Measurements from ENCODE around the gene BLTP2.

Gene BLTP2

DNA sequence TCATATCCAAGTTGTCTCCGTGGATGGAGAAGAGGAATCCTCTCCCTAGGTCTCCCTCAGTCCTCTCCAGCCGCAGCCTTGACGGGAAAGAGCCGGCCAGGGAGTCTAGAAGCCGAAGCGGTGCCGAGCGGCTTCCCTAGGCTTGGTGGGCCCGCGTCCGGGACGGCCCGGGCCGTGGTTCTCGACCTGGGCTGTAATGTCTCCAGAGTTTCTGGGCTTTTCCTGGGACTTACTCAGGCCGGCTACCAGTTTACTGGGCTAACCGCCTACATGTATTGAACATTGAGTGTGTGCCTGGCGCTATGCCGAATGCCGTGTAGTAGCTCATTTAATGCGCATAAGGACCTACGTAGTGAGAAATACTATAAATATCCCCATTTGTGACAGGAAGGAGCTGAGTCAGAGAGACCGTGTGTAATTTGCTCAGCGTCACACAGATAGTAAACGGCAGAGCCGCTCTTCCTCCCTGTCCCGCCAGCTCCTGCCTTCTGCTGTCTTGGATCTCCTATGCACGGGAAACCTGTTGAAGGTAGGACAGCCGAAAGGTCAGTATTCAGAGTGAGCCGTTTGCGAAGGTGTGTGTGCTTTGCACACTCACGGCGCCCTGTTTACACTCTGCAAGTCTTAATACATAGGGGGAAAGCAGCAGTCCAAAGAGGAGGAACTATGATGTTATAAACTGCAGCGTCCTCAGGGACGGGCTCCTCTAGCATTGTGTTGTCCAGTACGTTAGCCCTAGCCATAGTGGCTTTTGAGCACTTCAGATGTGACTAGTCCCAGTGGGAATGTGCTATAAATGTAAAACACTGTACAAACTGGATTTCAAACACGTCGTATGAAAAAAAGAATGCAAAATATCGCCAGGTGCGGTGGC, 45.4 kb downstream of the BLTP2 start:
- TF ChIP-seq, protein P1, sequence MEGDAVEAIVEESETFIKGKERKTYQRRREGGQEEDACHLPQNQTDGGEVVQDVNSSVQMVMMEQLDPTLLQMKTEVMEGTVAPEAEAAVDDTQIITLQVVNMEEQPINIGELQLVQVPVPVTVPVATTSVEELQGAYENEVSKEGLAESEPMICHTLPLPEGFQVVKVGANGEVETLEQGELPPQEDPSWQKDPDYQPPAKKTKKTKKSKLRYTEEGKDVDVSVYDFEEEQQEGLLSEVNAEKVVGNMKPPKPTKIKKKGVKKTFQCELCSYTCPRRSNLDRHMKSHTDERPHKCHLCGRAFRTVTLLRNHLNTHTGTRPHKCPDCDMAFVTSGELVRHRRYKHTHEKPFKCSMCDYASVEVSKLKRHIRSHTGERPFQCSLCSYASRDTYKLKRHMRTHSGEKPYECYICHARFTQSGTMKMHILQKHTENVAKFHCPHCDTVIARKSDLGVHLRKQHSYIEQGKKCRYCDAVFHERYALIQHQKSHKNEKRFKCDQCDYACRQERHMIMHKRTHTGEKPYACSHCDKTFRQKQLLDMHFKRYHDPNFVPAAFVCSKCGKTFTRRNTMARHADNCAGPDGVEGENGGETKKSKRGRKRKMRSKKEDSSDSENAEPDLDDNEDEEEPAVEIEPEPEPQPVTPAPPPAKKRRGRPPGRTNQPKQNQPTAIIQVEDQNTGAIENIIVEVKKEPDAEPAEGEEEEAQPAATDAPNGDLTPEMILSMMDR (IDR thresholded peaks at IDR 0.05; ENCODE audit: control insufficient read depth, extremely low read depth, insufficient read depth) = no peak
- DNase-seq (ENCODE audit: low read depth) = peak; percentile 51
- H3K4me3 ChIP-seq (ENCODE audit: low read depth, low read length) = peak overlapping the region; percentile 94

DNA sequence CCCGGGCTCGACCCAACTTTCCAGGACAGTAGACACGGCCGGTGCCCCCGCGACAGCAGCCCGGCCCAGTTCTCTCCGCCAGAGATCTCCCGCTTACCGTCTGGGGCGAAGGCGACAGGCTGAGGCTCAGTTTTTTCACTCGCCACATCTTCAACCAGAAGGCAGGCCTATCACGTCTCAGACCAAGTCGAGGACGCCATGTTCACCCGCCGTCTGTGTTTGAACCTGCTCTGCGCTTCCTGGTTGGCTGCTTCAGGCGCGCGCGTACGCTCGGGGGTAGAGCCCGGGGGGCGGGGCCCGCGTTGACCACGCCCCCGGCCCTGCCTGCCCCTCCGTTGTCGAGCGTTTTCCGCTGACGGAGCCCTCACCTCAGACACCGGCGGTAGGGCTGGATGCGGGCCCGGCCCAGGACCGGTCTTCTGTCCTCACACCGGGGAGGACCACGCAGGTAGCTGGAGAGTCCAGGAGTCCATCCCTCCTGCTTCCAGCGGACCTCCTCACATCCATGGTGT, 46.1 kb downstream of the BLTP2 start, which contains the start of gene SPAG5:
TSS of gene SPAG5 (minus strand) at position 227 of the 512 bp plus-strand sequence. CDS start at position 148, 79 bp downstream.
- DNase-seq (ENCODE audit: low read depth) = peak; percentile 71
- TF ChIP-seq, protein P1 (IDR thresholded peaks at IDR 0.05; ENCODE audit: control insufficient read depth, extremely low read depth, insufficient read depth) = no peak
- peak within 1 kb of the TSS; percentile 94 for H3K4me3 ChIP-seq (ENCODE audit: low read depth, low read length)

DNA sequence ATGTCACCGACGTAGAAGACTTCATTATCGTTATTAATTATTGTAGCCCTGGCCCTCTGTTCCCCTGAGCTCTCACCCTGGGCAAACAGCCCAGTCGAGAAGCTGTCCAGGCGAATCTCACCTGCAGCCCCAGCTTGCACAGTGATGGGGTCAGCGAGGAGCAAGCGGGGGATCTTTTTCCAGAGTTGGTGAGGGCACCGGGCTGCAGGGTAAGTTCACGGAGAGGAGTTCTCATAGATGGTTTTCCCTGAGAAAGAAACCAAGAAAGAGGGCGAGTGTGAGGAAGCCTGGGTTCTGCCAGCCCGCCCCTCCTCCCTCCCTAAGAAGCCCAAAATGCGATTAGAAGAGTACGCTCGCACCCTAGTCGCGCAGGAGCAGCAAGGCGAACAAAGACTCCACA, 46.6 kb downstream of the BLTP2 start:
- no peak for DNase-seq (ENCODE audit: low read depth)
- TF ChIP-seq, protein P1 (IDR thresholded peaks at IDR 0.05; ENCODE audit: control insufficient read depth, extremely low read depth, insufficient read depth) = no peak
- peak overlapping the region; percentile 94 for H3K4me3 ChIP-seq (ENCODE audit: low read depth, low read length)

DNA sequence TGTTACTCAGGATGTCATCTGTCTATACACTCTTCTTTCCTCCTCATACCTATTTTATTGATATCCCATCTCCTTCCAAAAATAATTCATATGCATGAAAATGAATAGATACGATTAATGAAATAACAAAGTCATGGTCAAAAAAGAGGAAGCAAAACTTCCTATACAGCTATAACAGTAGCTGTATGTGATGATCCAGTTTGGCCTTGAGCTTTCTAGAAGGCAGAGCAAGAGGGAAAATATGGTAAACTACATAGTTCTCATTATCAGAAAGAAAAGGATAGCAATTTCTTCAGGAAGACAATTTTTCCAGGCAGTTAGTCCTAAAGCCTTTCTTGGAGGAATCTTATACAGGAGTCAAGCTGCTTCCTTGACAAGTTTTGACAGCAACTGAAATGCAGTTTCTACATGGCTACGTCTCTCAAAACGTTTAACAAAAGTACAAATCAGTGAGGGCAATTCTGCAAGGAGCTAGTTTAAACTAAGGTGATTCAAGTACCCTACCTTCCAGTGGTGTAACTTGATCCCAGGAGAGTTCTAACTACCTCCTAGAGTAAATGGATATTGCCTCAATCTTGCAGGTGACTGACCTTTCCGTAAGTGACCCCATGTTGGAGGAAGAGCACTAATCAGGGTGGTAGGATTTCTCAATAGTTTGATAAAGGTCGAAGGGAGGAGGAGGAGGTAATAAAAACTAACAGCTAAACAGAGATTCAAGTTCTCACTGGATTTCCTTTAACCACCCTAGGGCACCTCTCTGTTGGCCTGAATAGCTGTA, 47.2 kb downstream of the BLTP2 start:
- H3K4me3 ChIP-seq (ENCODE audit: low read depth, low read length) = peak overlapping the region; percentile 94
- TF ChIP-seq, protein P1 (IDR thresholded peaks at IDR 0.05; ENCODE audit: control insufficient read depth, extremely low read depth, insufficient read depth) = no peak
- DNase-seq (ENCODE audit: low read depth) = no peak
